ENCODE measurements around the gene PATL2. TPM values are rescaled to one million over a fixed set of nuclear protein-coding genes. Genes with fewer than 3 reads are reported as not detected.
"Not testable (repeated sequence)": the region's sequence is repeated elsewhere in the genome, so short reads cannot be mapped to it uniquely, and the experiment has no call there.

The PATL2 gene
- total RNA-seq, result 0.79 TPM

GRCh38 chr15:44711096-44711742 is at the start of gene PATL2, which contains the start of gene B2M:
PATL2 (minus strand) TSS chr15:44711323; CDS start chr15:44676490, 34,833 bp downstream.
B2M (plus strand) TSS chr15:44711517; CDS start chr15:44711547, 30 bp downstream.
- DNase-seq, result peak; percentile 96

- DNase-seq, result no peak
Measured at GRCh38 chr15:44753345-44753744, 42.2 kb upstream of the PATL2 start.

GRCh38 chr15:44743454-44743853 is 32.3 kb upstream of the PATL2 start:
- DNase-seq, result not testable (repeated sequence)

- DNase-seq, result not testable (repeated sequence)
Measured at GRCh38 chr15:44739222-44739847, 28.2 kb upstream of the PATL2 start.

GRCh38 chr15:44738340-44738984 is 27.3 kb upstream of the PATL2 start:
- peak; percentile 33 for DNase-seq

- DNase-seq, result no peak
Measured at GRCh38 chr15:44736181-44736765, 25.1 kb upstream of the PATL2 start, which contains the start of gene TRIM69. TRIM69 (plus strand) TSS chr15:44736528; CDS start chr15:44736705, 177 bp downstream.

- DNase-seq, result no peak
Measured at GRCh38 chr15:44735482-44736180, 24.5 kb upstream of the PATL2 start.

- no peak for DNase-seq
Measured at GRCh38 chr15:44734839-44735481, 23.8 kb upstream of the PATL2 start.

- no peak for DNase-seq
Measured at GRCh38 chr15:44729408-44730127, 18.4 kb upstream of the PATL2 start.

GRCh38 chr15:44728576-44729407 is 17.7 kb upstream of the PATL2 start:
- peak; percentile 99 for DNase-seq

GRCh38 chr15:44728232-44728575 is 17.1 kb upstream of the PATL2 start:
- DNase-seq, result not testable (repeated sequence)

GRCh38 chr15:44727485-44728231 is 16.5 kb upstream of the PATL2 start:
- DNase-seq, result no peak

- DNase-seq, result peak; percentile 58
Measured at GRCh38 chr15:44726568-44727484, 15.7 kb upstream of the PATL2 start.

- DNase-seq, result no peak
Measured at GRCh38 chr15:44726136-44726535, 15.0 kb upstream of the PATL2 start.

- no peak for DNase-seq
Measured at GRCh38 chr15:44722011-44722410, 10.9 kb upstream of the PATL2 start.

- DNase-seq, result no peak
Measured at GRCh38 chr15:44720460-44721176, 9.5 kb upstream of the PATL2 start.

- not testable (repeated sequence) for DNase-seq
Measured at GRCh38 chr15:44720000-44720435, 8.9 kb upstream of the PATL2 start.
